ENCODE measurements around the gene KCNJ6.

DNA sequence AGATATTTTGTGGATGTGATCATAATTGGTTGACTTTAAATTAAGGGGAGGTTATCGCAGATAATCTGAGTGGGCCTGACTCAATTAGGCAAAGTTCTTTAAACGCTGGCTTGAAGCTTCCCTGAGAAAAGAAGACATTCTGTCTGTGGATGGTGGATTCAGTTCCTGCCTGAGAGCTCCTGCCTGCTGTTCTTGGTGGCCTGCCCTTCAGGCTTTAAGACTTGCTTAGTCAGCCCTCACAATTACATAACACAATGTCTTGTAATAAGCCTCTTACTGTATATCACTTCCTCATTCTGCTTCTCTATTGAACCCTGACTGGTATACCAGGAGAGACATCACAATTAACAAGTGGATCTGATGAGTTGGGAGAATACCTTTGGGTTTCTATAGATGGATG lies 50.2 kb downstream of the KCNJ6 start:
- TF ChIP-seq CTCF (conservative IDR thresholded peaks at IDR 0.05; ENCODE audit: low read depth, low read length) (no peak), EZH2 (IDR thresholded peaks at IDR 0.05; ENCODE audit: borderline replicate concordance, low read depth, low read length, poor library complexity, severe bottlenecking) (no peak)

Data from A673 (cell line).